Central memory CD8-positive, alpha-beta T cell (primary cell): ENCODE results near the gene STXBP6.
"Not testable (repeated sequence)": the region's sequence is repeated elsewhere in the genome, so short reads cannot be mapped to it uniquely, and the experiment has no call there.

Experiments
- ATAC-seq: fragments of 150-1000 bp; cut with Tn5 transposase; replicated peaks from 2 replicates; pipeline ENCODE4 v1.10.0; 2022; ENCODE audit warnings: mild to moderate bottlenecking, moderate FRiP score, moderate number of reproducible peaks; ENCODE audit not compliant: poor library complexity, severe bottlenecking; ENCODE audit errors: extremely low read depth
- DNase-seq, 2 donors: peaks; one replicate each; pipeline ENCODE4 v3.0.0; 2021; ENCODE audit warnings: low spot score in 2 of 2
- H3K27ac Mint-ChIP-seq: one replicate; pipeline ENCODE4 v1.8.0; 2022; ENCODE audit warnings: low read depth, mild to moderate bottlenecking, moderate library complexity, mixed read lengths
- H3K27me3 Mint-ChIP-seq: one replicate; pipeline ENCODE4 v1.8.0; 2022; ENCODE audit warnings: mixed read lengths
- H3K36me3 Mint-ChIP-seq: one replicate; pipeline ENCODE4 v1.8.0; 2022; ENCODE audit warnings: mild to moderate bottlenecking, moderate library complexity, mixed read lengths; ENCODE audit not compliant: insufficient read depth
- H3K4me1 Mint-ChIP-seq: one replicate; pipeline ENCODE4 v1.8.0; 2022; ENCODE audit warnings: mixed read lengths
- H3K4me3 Mint-ChIP-seq: one replicate; pipeline ENCODE4 v1.8.0; 2022; ENCODE audit warnings: mild to moderate bottlenecking, moderate library complexity, mixed read lengths
- H3K9me3 Mint-ChIP-seq: one replicate; pipeline ENCODE4 v1.8.0; 2022; ENCODE audit warnings: mixed read lengths

Gene STXBP6

DNA sequence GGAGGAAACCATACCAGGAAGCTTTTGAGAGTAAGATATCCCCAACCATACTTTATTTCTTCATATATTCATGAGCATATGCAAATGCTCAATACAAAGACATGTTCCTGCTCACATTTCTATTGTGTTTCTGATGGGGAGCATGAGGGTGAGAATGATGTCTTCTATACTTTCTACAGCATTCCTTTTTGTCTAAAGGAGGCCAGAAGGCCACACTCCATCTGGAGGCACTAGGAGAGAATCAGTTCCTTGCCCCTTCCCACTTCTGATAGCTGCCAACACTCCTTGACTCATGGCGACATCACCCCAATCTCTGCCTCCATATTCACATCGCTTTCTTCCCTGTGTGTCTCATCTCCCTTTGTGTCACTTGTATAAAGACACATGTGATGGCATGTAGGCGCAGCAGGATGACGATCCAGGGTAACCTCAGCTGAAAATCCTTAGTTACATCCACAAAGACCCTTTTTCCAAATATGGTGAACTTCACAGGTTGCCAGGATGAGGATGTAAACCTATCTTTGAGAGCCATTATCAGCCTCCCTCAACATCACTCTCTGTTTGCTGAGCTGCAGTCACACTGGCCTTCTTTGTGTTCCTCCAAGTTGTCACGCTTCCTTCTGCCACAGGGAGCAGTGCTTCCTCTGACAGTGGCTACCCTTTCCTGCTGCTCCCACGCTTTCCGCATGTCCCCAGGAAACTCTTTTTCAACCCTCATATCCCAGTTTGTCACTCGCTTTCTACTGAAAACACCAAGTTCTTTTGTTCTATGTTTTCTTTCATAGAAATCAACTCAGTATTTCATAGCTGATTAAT, 96.9 kb downstream of the STXBP6 start:
- ATAC-seq: no peak
- no peaks in the 10 kb centered on the region for H3K4me1 Mint-ChIP-seq
- H3K27me3 Mint-ChIP-seq: peaks cover 34% of the 10 kb centered on the region
- no peak overlapping the region for H3K4me3 Mint-ChIP-seq
- H3K9me3 Mint-ChIP-seq: no peaks in the 10 kb centered on the region
- H3K27ac Mint-ChIP-seq: no peak overlapping the region
- H3K36me3 Mint-ChIP-seq: no peaks in the 10 kb centered on the region
- no peak for DNase-seq

DNA sequence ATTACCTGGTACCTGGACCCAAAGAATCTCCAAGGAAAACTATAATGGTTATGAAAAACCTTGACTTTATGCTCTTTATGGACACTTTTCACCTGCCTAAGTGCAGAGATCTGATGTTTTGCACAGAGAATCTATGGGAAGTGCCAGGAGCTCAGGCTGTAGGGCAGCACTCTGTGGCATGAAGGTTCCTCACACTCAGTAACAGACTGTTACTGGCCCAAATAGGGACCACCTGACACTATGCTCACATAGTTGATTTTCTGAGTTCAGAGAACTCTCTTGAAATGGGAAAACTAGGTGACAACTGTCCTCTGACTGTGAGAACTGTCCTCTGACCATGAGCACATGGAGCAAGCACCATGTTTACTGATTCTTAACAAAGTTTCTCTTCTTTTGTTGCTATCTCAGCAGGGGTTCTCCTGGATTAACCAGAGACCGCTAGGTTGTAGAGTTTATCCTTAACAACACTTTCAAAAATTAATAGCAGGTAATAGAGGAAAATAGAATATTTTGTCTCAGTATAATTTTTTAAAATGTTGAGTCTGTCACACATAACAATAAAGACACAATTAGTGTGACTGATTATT, 101.6 kb downstream of the STXBP6 start:
- Mint-ChIP-seq H3K27me3 (peaks cover 31% of the 10 kb centered on the region), H3K9me3 (no peaks in the 10 kb centered on the region), H3K27ac (no peak overlapping the region), H3K4me1 (no peaks in the 10 kb centered on the region), H3K36me3 (no peaks in the 10 kb centered on the region), H3K4me3 (no peak overlapping the region)
- ATAC-seq: no peak
- no peak for DNase-seq

DNA sequence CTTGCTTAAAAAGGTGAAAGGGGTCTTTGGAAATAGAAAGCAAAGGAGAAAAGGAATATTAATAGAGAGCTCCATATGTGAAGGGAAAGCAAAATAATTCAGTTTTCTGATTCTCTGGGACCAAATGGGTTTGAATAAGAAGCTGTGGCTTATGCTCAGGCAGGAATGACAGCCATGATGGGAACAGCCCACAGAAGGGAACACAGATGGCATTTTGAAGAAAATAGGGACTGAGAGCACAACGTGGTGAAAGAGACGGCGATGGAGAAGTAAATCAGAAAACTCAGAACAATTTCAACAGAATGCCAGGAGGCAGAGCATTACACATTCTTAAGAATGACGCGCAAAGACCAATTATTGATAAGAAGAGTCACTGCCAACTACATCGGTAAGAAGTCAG, 102.8 kb downstream of the STXBP6 start:
- ATAC-seq: no peak
- Mint-ChIP-seq H3K36me3 (no peaks in the 10 kb centered on the region), H3K4me3 (no peak overlapping the region), H3K4me1 (no peaks in the 10 kb centered on the region), H3K27me3 (peaks cover 26% of the 10 kb centered on the region), H3K9me3 (no peaks in the 10 kb centered on the region), H3K27ac (no peak overlapping the region)
- no peak for DNase-seq

DNA sequence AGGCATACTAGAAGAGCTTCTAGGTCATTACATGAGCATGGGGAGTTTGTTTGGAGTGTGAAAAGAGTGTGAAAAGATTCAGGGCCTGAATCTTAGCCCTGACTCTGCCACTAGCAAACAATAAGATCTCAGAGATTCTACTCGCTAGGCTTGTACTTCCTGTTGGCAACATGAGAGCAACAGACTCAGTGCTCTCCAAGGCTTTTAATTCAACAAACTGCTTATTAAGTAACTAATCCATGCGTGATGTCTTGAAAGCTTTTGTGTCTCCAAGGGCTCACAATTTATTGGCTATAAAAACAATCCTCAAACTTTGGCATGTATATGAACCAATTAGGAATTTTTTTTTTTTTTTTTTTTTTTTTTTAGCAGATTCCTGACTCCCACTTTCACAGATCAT, 105.1 kb downstream of the STXBP6 start:
- ATAC-seq (no peak), DNase-seq (no peak)
- no peaks in the 10 kb centered on the region for H3K4me1 Mint-ChIP-seq
- H3K9me3 Mint-ChIP-seq: no peaks in the 10 kb centered on the region
- H3K27me3 Mint-ChIP-seq: peaks cover 26% of the 10 kb centered on the region
- no peak overlapping the region for H3K4me3 Mint-ChIP-seq
- H3K36me3 Mint-ChIP-seq: no peaks in the 10 kb centered on the region
- no peak overlapping the region for H3K27ac Mint-ChIP-seq

DNA sequence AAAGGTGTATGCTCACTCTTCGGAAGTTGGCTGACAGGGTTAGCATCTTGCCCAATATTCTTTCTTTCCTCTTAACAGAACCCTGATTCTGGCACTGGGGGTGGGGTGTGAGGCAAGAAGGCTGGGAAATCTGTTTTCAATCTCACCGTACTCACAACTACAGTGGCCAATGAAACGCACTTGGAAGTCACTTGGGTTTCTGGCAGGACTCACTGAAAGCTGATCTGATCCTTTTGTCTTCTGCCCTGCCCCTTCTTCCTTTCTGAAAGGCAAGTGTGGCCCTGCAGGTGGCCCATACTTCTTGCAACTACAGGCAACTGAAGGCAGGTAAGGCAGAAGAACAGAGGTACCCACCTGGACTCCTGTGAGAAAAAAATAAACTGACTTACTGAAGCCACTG, 106.9 kb downstream of the STXBP6 start:
- Mint-ChIP-seq H3K4me3 (no peak overlapping the region), H3K9me3 (no peaks in the 10 kb centered on the region), H3K27ac (no peak overlapping the region), H3K27me3 (peaks cover 23% of the 10 kb centered on the region), H3K4me1 (no peaks in the 10 kb centered on the region), H3K36me3 (no peaks in the 10 kb centered on the region)
- DNase-seq (no peak), ATAC-seq (no peak)

DNA sequence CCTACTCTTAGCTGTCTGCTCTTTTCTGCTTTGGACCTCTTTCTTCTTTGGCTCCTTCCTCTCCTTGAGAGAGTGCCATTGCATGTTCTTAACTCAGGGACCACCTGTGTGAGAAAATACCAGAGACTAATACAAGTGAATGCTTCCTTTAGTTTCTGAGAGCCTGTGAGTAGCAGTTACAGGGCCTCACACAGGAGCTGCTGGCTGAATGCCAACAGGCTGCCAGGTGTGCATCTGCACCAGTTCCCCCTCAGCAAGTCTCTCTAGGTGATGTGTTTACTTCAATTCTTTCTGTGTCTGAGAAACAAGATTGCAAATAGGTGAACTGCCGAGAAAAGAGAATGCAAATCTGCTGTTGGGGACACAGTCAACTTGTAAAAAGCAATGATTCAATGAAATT, 108.2 kb downstream of the STXBP6 start:
- H3K27ac Mint-ChIP-seq: no peak overlapping the region
- H3K27me3 Mint-ChIP-seq: peaks cover 10% of the 10 kb centered on the region
- DNase-seq: no peak
- no peaks in the 10 kb centered on the region for H3K9me3 Mint-ChIP-seq
- H3K36me3 Mint-ChIP-seq: no peaks in the 10 kb centered on the region
- no peaks in the 10 kb centered on the region for H3K4me1 Mint-ChIP-seq
- ATAC-seq: no peak
- H3K4me3 Mint-ChIP-seq: no peak overlapping the region

DNA sequence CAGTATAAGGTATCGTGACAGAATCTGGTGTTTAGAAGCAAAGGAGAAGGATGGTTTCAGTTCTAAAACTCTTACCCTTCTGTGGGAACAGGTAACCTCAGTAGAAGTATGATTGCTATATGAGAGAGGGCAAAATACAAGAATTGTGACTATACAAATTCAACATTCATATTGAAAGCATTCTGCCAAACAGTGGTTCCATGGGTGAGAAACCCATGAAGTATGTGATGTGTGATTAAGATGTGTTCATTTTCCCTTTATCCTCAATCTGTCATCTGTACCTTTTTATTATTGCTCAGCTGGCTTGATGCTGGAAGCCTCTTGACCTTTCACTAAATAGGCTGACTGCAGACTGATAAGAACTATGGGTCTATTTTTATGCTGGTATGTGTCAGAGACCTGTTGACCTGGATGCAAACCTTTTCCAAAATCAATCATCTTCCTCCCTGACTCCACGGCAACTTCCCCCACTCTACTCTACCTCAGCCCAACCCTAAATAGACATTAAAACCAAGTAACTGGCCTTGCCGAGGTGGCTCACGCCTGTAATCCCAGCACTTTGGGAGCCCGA, 109.6 kb downstream of the STXBP6 start:
- H3K27me3 Mint-ChIP-seq: no peaks in the 10 kb centered on the region
- H3K4me3 Mint-ChIP-seq: no peak overlapping the region
- no peak overlapping the region for H3K27ac Mint-ChIP-seq
- no peaks in the 10 kb centered on the region for H3K9me3 Mint-ChIP-seq
- no peaks in the 10 kb centered on the region for H3K4me1 Mint-ChIP-seq
- ATAC-seq (no peak), DNase-seq (no peak)
- H3K36me3 Mint-ChIP-seq: no peaks in the 10 kb centered on the region

DNA sequence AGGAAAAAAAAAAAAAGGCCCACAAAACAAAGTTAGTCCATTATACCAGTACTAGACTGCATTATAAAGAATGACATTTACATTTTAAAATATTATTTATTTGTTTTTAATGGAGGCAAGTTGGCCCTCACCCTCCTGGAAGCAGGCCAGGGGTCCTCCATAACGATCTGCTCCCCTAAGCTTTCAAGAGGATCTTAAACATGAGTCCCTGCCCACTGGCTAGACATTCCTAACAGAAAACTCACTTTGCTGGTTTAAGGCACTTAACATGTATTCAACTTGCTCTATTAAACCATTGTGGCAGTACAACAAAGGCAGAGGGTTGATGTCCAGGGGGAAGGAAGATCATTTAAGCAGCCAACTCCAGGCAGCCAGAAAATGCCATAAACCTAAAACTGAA, 111.4 kb downstream of the STXBP6 start:
- no peak overlapping the region for H3K4me3 Mint-ChIP-seq
- DNase-seq (no peak), ATAC-seq (no peak)
- H3K27me3 Mint-ChIP-seq: peaks cover 8% of the 10 kb centered on the region
- no peaks in the 10 kb centered on the region for H3K4me1 Mint-ChIP-seq
- H3K27ac Mint-ChIP-seq: no peak overlapping the region
- H3K36me3 Mint-ChIP-seq: no peaks in the 10 kb centered on the region
- H3K9me3 Mint-ChIP-seq: no peaks in the 10 kb centered on the region

DNA sequence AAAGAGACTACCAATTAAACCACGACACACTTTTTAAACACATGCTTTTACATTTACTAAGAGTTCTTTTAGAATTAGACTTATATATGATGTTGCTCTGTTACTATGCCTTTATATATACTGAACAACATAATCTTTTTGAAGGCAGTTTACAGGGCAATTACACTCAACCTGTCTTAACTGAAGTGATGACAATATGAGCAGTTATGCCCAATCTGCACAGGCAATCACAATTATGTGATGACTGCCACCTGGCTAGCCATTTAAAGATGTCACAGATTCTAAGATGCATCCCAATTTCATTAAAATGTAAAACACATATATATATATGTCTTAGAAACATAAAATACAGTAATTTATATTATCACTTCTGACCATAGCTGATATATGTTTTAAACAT, 112.6 kb downstream of the STXBP6 start:
- ATAC-seq (no peak), DNase-seq (no peak)
- H3K27ac Mint-ChIP-seq: no peak overlapping the region
- H3K4me3 Mint-ChIP-seq: no peak overlapping the region
- no peaks in the 10 kb centered on the region for H3K4me1 Mint-ChIP-seq
- peaks cover 20% of the 10 kb centered on the region for H3K27me3 Mint-ChIP-seq
- no peaks in the 10 kb centered on the region for H3K9me3 Mint-ChIP-seq
- no peaks in the 10 kb centered on the region for H3K36me3 Mint-ChIP-seq

DNA sequence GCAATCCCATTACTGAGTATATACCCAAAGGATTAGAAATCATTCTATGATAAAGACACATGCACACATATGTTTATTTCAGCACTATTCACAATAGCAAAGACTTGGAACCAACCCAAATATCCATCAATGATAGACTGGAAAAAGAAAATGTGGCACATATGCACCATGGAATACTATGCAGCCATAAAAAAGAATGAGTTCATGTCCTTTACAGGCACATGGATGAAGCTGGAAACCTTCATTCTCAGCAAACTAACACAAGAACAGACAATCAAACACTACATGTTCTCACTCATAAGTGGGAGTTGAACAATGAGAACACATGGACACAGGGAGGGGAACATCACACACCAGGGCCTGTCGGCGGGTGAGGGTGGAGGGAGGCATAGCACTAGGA, 113.2 kb downstream of the STXBP6 start:
- not testable (repeated sequence) for H3K36me3 Mint-ChIP-seq, H3K27ac Mint-ChIP-seq, DNase-seq, ATAC-seq, H3K9me3 Mint-ChIP-seq, H3K4me1 Mint-ChIP-seq, H3K4me3 Mint-ChIP-seq
- peaks cover 26% of the 10 kb centered on the region for H3K27me3 Mint-ChIP-seq

DNA sequence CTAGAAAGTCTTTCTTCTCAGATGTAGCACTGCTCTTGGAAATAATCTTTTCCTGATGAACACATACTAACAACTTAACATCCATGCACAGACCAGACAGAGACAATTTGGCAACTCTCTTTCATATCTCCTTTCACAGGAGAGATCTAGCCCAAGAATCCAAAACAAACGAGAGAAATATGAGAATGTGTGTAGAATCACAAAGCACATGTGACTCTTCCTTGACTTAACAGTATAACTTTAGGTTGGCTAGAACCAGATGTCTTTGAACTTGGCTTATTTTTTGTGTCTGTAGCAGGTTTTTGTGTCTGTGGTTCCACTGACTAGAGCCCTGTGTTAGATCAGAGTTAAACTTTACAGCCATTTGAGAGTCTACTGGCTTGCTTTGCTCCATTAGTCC, 114.2 kb downstream of the STXBP6 start:
- ATAC-seq (no peak), DNase-seq (no peak)
- Mint-ChIP-seq H3K27me3 (peaks cover 34% of the 10 kb centered on the region), H3K4me1 (no peaks in the 10 kb centered on the region), H3K4me3 (no peak overlapping the region), H3K27ac (no peak overlapping the region), H3K9me3 (no peaks in the 10 kb centered on the region), H3K36me3 (no peaks in the 10 kb centered on the region)

DNA sequence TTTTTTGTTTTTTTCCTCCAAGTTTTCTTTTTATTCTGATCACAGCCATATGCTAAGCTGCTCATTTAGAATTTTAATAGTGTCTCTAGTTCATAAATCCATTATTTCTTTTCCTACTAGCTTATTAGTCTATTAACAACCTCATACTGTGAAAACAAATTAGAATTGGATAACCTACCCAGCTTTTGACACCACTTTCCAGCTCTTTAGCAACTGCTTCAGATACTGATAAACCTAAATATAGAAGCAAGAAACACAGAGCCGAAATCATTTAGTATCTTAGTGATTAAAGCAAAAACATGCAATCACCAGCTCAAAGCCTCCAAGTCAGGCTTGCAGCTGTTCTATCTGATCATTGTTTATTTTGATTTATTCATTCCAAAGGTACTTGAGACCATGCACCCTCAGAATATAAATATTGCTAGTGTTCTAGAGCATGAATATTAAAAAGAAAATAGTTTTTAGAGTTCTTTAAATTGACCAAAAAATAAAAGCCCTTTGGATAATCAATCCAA, 121.5 kb downstream of the STXBP6 start:
- ATAC-seq: no peak
- Mint-ChIP-seq H3K4me1 (no peaks in the 10 kb centered on the region), H3K27ac (no peak overlapping the region), H3K9me3 (no peaks in the 10 kb centered on the region), H3K36me3 (no peaks in the 10 kb centered on the region), H3K4me3 (no peak overlapping the region), H3K27me3 (peaks cover 63% of the 10 kb centered on the region)
- DNase-seq: no peak

DNA sequence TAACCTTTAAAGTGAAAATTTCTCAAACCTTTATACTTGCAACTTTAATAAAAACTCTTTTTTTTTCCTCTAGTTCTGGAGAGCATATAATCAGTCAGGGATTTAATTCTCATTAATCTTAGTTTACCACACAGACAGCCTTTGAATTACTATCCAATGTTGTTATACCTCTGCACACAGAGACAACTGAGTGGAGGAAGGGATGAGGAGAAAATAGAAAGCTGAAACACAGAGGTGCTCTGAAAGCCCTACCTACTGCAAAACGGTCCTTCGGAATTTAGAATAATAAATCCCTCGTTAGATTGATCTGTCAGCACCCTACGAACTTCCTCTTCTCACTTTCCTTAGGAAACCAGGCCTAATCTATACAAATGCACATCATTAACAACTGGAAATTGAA, 122.1 kb downstream of the STXBP6 start:
- DNase-seq (no peak), ATAC-seq (no peak)
- H3K4me1 Mint-ChIP-seq: no peaks in the 10 kb centered on the region
- no peak overlapping the region for H3K27ac Mint-ChIP-seq
- H3K4me3 Mint-ChIP-seq: no peak overlapping the region
- H3K27me3 Mint-ChIP-seq: peaks cover 60% of the 10 kb centered on the region
- H3K36me3 Mint-ChIP-seq: no peaks in the 10 kb centered on the region
- no peaks in the 10 kb centered on the region for H3K9me3 Mint-ChIP-seq
